HepG2 (cell line): ENCODE data around the gene MC1R. TPM values are rescaled to one million over a fixed set of nuclear protein-coding genes. Genes with fewer than 3 reads are reported as not detected.
A peak's percentile ranks its signal among the peaks of the same experiment; 100 is the strongest.

Source experiments
- AGO2 ChIP-seq: fragments of 200-400 bp; formaldehyde crosslinking; optimal IDR thresholded peaks from 2 replicates; pipeline ENCODE3; 2017; ENCODE audit warnings: mild to moderate bottlenecking, low read depth, low read length, moderate library complexity
- GLI4 ChIP-seq: sonication (generic); formaldehyde crosslinking; IDR thresholded peaks from 2 replicates; pipeline ENCODE4 v1.5.1; 2020; ENCODE audit warnings: missing genetic modification reagents, mild to moderate bottlenecking, moderate library complexity, borderline replicate concordance
- HNRNPK ChIP-seq: fragments of 200-400 bp; formaldehyde crosslinking; IDR thresholded peaks from 2 replicates; pipeline ENCODE4 v1.6.1; 2018; ENCODE audit warnings: low read length, low read depth, moderate library complexity, mild to moderate bottlenecking; ENCODE audit not compliant: poor library complexity, severe bottlenecking
- NCOA1 ChIP-seq: sonication (generic); formaldehyde crosslinking; IDR thresholded peaks from 2 replicates; pipeline ENCODE4 v1.9.0; 2021; ENCODE audit warnings: missing genetic modification reagents
- SRSF9 ChIP-seq: fragments of 200-400 bp; formaldehyde crosslinking; IDR thresholded peaks from 2 replicates; pipeline ENCODE4 v1.6.1; 2018; ENCODE audit warnings: borderline replicate concordance, mild to moderate bottlenecking, low read depth, low read length; ENCODE audit not compliant: insufficient read depth, poor library complexity, severe bottlenecking
- ZNF407 ChIP-seq: sonication (generic); formaldehyde crosslinking; IDR thresholded peaks from one replicate; pipeline ENCODE4 v1.5.1; 2020; ENCODE audit warnings: mild to moderate bottlenecking, missing genetic modification reagents; ENCODE audit errors: not compliant biosample characterization
- ZNF567 ChIP-seq: sonication (generic); formaldehyde crosslinking; IDR thresholded peaks from 2 replicates; pipeline ENCODE4 v1.8.1; 2023; ENCODE audit warnings: mild to moderate bottlenecking, missing genetic modification reagents, borderline replicate concordance
- ZNF777 ChIP-seq: sonication (generic); formaldehyde crosslinking; IDR thresholded peaks from 2 replicates; pipeline ENCODE4 v1.4.0; 2020; ENCODE audit warnings: missing genetic modification reagents
- polyA plus RNA-seq, 8 experiments: library from polyadenylated mRNA; depleted of rRNA in 3 of 8; stranded (reverse) in 7 of 8; unstranded in 1 of 8; fragments of >200 nt; fragmentation: Illumina TruSeq in 4 of 8; extraction: Trizol in 4 of 8; gene quantifications; 2 replicates each; pipeline versions ENCODE4 v1.2.1 to v1.2.3, GENCODE V29; 2011 to 2016; ENCODE audit warnings: low read depth in 4 of 8, missing spikeins in 1 of 8, mixed read lengths in 1 of 8; ENCODE audit not compliant: insufficient read depth in 1 of 8
- total RNA-seq, 5 experiments: library from RNA; depleted of rRNA; stranded (reverse); fragments of >200 nt; fragmentation: Illumina TruSeq; extraction: Trizol; gene quantifications; 2 replicates each; pipeline ENCODE4 v1.2.3, GENCODE V29; 2016; ENCODE audit warnings: low read depth in 1 of 5
- TF ChIP-seq, protein P1 (sequence below): sonication (generic); formaldehyde crosslinking; IDR thresholded peaks from 2 replicates; pipeline ENCODE4 v1.4.0; 2020; ENCODE audit warnings: missing genetic modification reagents
- TF ChIP-seq, protein P2 (sequence below): sonication (generic); formaldehyde crosslinking; conservative IDR thresholded peaks from 2 replicates; pipeline ENCODE4 v1.8.0; 2022; ENCODE audit warnings: mild to moderate bottlenecking, moderate library complexity, missing genetic modification reagents
- TF ChIP-seq, protein P3 (sequence below): sonication (generic); formaldehyde crosslinking; conservative IDR thresholded peaks from 2 replicates; pipeline ENCODE4 v1.4.0; 2020; ENCODE audit warnings: missing genetic modification reagents
- TF ChIP-seq, protein P4 (sequence below): sonication (generic); formaldehyde crosslinking; IDR thresholded peaks from 2 replicates; pipeline ENCODE4 v1.8.0; 2022; ENCODE audit warnings: mild to moderate bottlenecking, missing genetic modification reagents; ENCODE audit not compliant: insufficient replicate concordance

MC1R gene
- total and polyA plus RNA-seq, 2 of the 13 experiments (the other 11 are each of a cell fraction or from before 2014, with no cell fraction given) = 9.1 to 14.8 TPM

GRCh38 chr16:89923640-89924296 is 5.1 kb downstream of the MC1R start (continued):
- TF ChIP-seq, protein P1, sequence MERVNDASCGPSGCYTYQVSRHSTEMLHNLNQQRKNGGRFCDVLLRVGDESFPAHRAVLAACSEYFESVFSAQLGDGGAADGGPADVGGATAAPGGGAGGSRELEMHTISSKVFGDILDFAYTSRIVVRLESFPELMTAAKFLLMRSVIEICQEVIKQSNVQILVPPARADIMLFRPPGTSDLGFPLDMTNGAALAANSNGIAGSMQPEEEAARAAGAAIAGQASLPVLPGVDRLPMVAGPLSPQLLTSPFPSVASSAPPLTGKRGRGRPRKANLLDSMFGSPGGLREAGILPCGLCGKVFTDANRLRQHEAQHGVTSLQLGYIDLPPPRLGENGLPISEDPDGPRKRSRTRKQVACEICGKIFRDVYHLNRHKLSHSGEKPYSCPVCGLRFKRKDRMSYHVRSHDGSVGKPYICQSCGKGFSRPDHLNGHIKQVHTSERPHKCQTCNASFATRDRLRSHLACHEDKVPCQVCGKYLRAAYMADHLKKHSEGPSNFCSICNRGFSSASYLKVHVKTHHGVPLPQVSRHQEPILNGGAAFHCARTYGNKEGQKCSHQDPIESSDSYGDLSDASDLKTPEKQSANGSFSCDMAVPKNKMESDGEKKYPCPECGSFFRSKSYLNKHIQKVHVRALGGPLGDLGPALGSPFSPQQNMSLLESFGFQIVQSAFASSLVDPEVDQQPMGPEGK (CRISPR knock-in tag) = 0 out of 2 replicates have a peak, but pooled peaks have one; percentile 4
- TF ChIP-seq ZNF567 (CRISPR knock-in tag) (0 out of 2 replicates have a peak, but pooled peaks have one; percentile 53), GLI4 (CRISPR knock-in tag) (peak; percentile 78; the same call in 1 of the 2 replicates), NCOA1 (no peak), ZNF777 (CRISPR knock-in tag) (peak; percentile 27), SRSF9 (no peak), HNRNPK (peak; percentile 37), ZNF407 (CRISPR knock-in tag) (no peak), AGO2 (peak; percentile 41)
- TF ChIP-seq, protein P2, sequence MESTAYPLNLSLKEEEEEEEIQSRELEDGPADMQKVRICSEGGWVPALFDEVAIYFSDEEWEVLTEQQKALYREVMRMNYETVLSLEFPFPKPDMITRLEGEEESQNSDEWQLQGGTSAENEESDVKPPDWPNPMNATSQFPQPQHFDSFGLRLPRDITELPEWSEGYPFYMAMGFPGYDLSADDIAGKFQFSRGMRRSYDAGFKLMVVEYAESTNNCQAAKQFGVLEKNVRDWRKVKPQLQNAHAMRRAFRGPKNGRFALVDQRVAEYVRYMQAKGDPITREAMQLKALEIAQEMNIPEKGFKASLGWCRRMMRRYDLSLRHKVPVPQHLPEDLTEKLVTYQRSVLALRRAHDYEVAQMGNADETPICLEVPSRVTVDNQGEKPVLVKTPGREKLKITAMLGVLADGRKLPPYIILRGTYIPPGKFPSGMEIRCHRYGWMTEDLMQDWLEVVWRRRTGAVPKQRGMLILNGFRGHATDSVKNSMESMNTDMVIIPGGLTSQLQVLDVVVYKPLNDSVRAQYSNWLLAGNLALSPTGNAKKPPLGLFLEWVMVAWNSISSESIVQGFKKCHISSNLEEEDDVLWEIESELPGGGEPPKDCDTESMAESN (CRISPR knock-in tag) = no peak
- TF ChIP-seq, protein P3, sequence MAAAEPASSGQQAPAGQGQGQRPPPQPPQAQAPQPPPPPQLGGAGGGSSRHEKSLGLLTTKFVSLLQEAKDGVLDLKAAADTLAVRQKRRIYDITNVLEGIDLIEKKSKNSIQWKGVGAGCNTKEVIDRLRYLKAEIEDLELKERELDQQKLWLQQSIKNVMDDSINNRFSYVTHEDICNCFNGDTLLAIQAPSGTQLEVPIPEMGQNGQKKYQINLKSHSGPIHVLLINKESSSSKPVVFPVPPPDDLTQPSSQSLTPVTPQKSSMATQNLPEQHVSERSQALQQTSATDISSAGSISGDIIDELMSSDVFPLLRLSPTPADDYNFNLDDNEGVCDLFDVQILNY (CRISPR knock-in tag) = no peak
- TF ChIP-seq, protein P4, sequence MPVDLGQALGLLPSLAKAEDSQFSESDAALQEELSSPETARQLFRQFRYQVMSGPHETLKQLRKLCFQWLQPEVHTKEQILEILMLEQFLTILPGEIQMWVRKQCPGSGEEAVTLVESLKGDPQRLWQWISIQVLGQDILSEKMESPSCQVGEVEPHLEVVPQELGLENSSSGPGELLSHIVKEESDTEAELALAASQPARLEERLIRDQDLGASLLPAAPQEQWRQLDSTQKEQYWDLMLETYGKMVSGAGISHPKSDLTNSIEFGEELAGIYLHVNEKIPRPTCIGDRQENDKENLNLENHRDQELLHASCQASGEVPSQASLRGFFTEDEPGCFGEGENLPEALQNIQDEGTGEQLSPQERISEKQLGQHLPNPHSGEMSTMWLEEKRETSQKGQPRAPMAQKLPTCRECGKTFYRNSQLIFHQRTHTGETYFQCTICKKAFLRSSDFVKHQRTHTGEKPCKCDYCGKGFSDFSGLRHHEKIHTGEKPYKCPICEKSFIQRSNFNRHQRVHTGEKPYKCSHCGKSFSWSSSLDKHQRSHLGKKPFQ (CRISPR knock-in tag) = no peak
